Fibroblast of lung (primary cell): Measurements from ENCODE around the gene NACAD. TPM values are rescaled to one million over a fixed set of nuclear protein-coding genes. Genes with fewer than 3 reads are reported as not detected.
"Not testable (repeated sequence)": the region's sequence is repeated elsewhere in the genome, so short reads cannot be mapped to it uniquely, and the experiment has no call there.

Experiments used
- DNase-seq, 2 donors: peaks; one replicate each; pipeline versions ENCODE4 v3.0.0 to v3.0.0-alpha.2; 2010; ENCODE audit warnings: low read depth in 2 of 2
- H2AFZ ChIP-seq: 2 replicates; pipeline ENCODE4 v1.5.1; 2012; ENCODE audit warnings: low read length, control low read depth, inconsistent platforms
- H3K27ac ChIP-seq: 2 replicates; pipeline ENCODE4 v1.5.1; 2011; ENCODE audit warnings: low read length, control low read depth; ENCODE audit not compliant: insufficient read depth
- H3K27me3 ChIP-seq: 2 replicates; pipeline ENCODE4 v1.5.1; 2011; ENCODE audit warnings: mild to moderate bottlenecking, low read length; ENCODE audit not compliant: control insufficient read depth, insufficient read depth
- H3K36me3 ChIP-seq: 2 replicates; pipeline ENCODE4 v1.5.1; 2011; ENCODE audit warnings: low read length; ENCODE audit not compliant: control insufficient read depth, insufficient read depth
- H3K4me1 ChIP-seq: 2 replicates; pipeline ENCODE4 v1.5.1; 2011; ENCODE audit warnings: low read length; ENCODE audit not compliant: control insufficient read depth, insufficient read depth; ENCODE audit errors: extremely low read depth
- H3K4me2 ChIP-seq: 2 replicates; pipeline ENCODE4 v1.5.1; 2011; ENCODE audit warnings: low read length, control low read depth; ENCODE audit not compliant: insufficient read depth; ENCODE audit errors: extremely low read depth
- H3K4me3 ChIP-seq, 4 experiments: fragments of 200-600 bp in 1 of 4; sonication (generic) in 1 of 4; replicated peaks in 1 of 4; 2 replicates each; pipeline ENCODE4 v1.5.1; 2011 to 2016; ENCODE audit warnings: low read length in 4 of 4, low read depth in 3 of 4, mild to moderate bottlenecking in 3 of 4, control low read depth in 2 of 4, inconsistent platforms in 1 of 4, mixed read lengths in 1 of 4; ENCODE audit not compliant: insufficient read depth in 1 of 4; ENCODE audit errors: control extremely low read depth in 1 of 4
- H3K79me2 ChIP-seq: 2 replicates; pipeline ENCODE4 v1.5.1; 2012; ENCODE audit warnings: mild to moderate bottlenecking, low read length, inconsistent platforms; ENCODE audit not compliant: control insufficient read depth, insufficient read depth
- H3K9ac ChIP-seq: 2 replicates; pipeline ENCODE4 v1.5.1; 2011; ENCODE audit warnings: mild to moderate bottlenecking, low read length, control low read depth; ENCODE audit not compliant: insufficient read depth
- H3K9me3 ChIP-seq: 2 replicates; pipeline ENCODE4 v1.5.1; 2012; ENCODE audit warnings: low read depth, low read length; ENCODE audit not compliant: control insufficient read depth, insufficient read depth
- H4K20me1 ChIP-seq: 2 replicates; pipeline ENCODE4 v1.5.1; 2011; ENCODE audit warnings: low read length; ENCODE audit not compliant: control insufficient read depth, insufficient read depth; ENCODE audit errors: extremely low read depth
- CTCF ChIP-seq, 2 donors: IDR thresholded peaks in 1 of 2; conservative IDR thresholded peaks in 1 of 2; 1 replicate in 1 of 2; 2 replicates in 1 of 2; pipeline ENCODE4 v1.5.1; 2011 to 2012; ENCODE audit warnings: low read length in 2 of 2, control low read depth in 1 of 2, inconsistent platforms in 1 of 2, low read depth in 1 of 2, mild to moderate bottlenecking in 1 of 2
- EZH2 ChIP-seq: IDR thresholded peaks from 2 replicates; pipeline ENCODE4 v1.5.1; 2012; ENCODE audit warnings: low read length, control low read depth, mild to moderate bottlenecking; ENCODE audit errors: missing control alignments
- polyA plus RNA-seq, 2 donors: library from polyadenylated mRNA; depleted of rRNA in 1 of 2; stranded (reverse) in 1 of 2; unstranded in 1 of 2; fragments of >200 nt; gene quantifications; 2 replicates each; pipeline ENCODE4 v1.2.1, GENCODE V29; 2011 to 2012; ENCODE audit warnings: missing spikeins in 1 of 2
- total RNA-seq: library from RNA; depleted of rRNA; stranded (reverse); fragments of >200 nt; gene quantifications from 2 replicates; pipeline ENCODE4 v1.2.1, GENCODE V29; 2014

NACAD gene
- total and polyA plus RNA-seq, 2 donors (not counting 1 experiment from before 2014, with no cell fraction given) = 0.41 to 2.8 TPM

- H3K9me3 ChIP-seq = no peaks in the 10 kb centered on the region
- H3K9ac ChIP-seq = no peak overlapping the region
- peaks cover 5% of the 10 kb centered on the region for H3K79me2 ChIP-seq
- no peak overlapping the region for H3K27ac ChIP-seq
- TF ChIP-seq EZH2 = no peak
- no peak overlapping the region for H3K4me3 ChIP-seq
- no peaks in the 10 kb centered on the region for H4K20me1 ChIP-seq
- no peaks in the 10 kb centered on the region for H3K36me3 ChIP-seq
- H3K4me1 ChIP-seq = peaks cover 6% of the 10 kb centered on the region
- DNase-seq = no peak
- H3K4me2 ChIP-seq = no peak overlapping the region
- peaks cover 7% of the 10 kb centered on the region for H3K27me3 ChIP-seq
- no peak overlapping the region for H2AFZ ChIP-seq
These were observed 27.3 kb upstream of the NACAD start for GRCh38 chr7:45116048-45116447.

DNA sequence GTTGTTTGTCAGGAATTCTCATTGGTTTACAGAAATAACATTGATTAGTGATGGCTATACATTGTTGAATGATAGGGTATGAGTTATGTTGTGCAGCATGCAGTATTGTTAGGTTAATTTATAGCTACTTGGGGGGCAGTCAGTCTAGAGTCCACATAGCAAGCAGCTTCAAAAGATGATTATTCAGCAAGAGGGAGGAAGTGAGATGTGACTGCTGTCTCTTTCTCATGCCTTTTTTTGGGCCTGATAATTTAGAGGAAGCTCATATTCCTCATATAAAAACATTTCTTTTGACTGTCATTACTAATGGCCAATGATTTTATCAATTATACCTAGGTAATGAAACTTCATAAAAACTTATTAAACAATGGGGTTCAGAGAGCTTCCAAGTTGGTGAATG is 26.2 kb upstream of the NACAD start:
- Histone ChIP-seq H4K20me1 (no peaks in the 10 kb centered on the region), H3K9me3 (no peaks in the 10 kb centered on the region), H3K4me1 (peaks cover 7% of the 10 kb centered on the region), H3K9ac (no peak overlapping the region), H3K36me3 (no peaks in the 10 kb centered on the region), H3K79me2 (peaks cover 15% of the 10 kb centered on the region), H3K27ac (no peak overlapping the region), H3K4me2 (no peak overlapping the region), H3K27me3 (peaks cover 7% of the 10 kb centered on the region), H3K4me3 (no peak overlapping the region), H2AFZ (no peak overlapping the region)
- TF ChIP-seq EZH2 = no peak
- TF ChIP-seq CTCF (conservative IDR thresholded peaks at IDR 0.05 in 1 of 2, IDR thresholded peaks at IDR 0.05 in 1 of 2; ENCODE audit: low read depth in 1 of 2, low read length in 2 of 2) = no peak
- DNase-seq = no peak

GRCh38 chr7:45114257-45114656 is 25.5 kb upstream of the NACAD start:
- not testable (repeated sequence) for H2AFZ ChIP-seq, H3K36me3 ChIP-seq, DNase-seq, H3K27me3 ChIP-seq, H3K9ac ChIP-seq, H3K4me1 ChIP-seq, H3K27ac ChIP-seq, H4K20me1 ChIP-seq, H3K9me3 ChIP-seq, H3K4me3 ChIP-seq, H3K4me2 ChIP-seq
- peaks cover 21% of the 10 kb centered on the region for H3K79me2 ChIP-seq

GRCh38 chr7:45112648-45113047 is 23.9 kb upstream of the NACAD start:
- Histone ChIP-seq H4K20me1 (no peaks in the 10 kb centered on the region), H3K79me2 (peaks cover 36% of the 10 kb centered on the region), H3K27me3 (peaks cover 7% of the 10 kb centered on the region), H3K27ac (no peak overlapping the region), H3K9ac (no peak overlapping the region), H3K36me3 (peaks cover 11% of the 10 kb centered on the region), H3K9me3 (no peaks in the 10 kb centered on the region), H3K4me3 (peak overlapping the region in 3 of 4 experiments; percentile 88 to 92 (median 91)), H2AFZ (no peak overlapping the region), H3K4me2 (peak overlapping the region; percentile 69), H3K4me1 (peaks cover 7% of the 10 kb centered on the region)
- DNase-seq = peak; percentile 50 to 71
- TF ChIP-seq EZH2 = no peak
- no peak for TF ChIP-seq CTCF (conservative IDR thresholded peaks at IDR 0.05 in 1 of 2, IDR thresholded peaks at IDR 0.05 in 1 of 2; ENCODE audit: low read depth in 1 of 2, low read length in 2 of 2)
